NCI-H2171 (cell line): ENCODE data around the gene WFIKKN1.
"Not testable (repeated sequence)": the region's sequence is repeated elsewhere in the genome, so short reads cannot be mapped to it uniquely, and the experiment has no call there.

Source experiments
- DNase-seq: peaks from one replicate; lab custom pipeline; 2025; lab: John Stamatoyannopoulos, UW

Gene WFIKKN1

GRCh38 chr16:595942-596735, 34.6 kb upstream of the WFIKKN1 start:
- DNase-seq = no peak

- no peak for DNase-seq
These were observed 34.1 kb upstream of the WFIKKN1 start for GRCh38 chr16:596736-597060.

- DNase-seq = not testable (repeated sequence)
These were observed 33.1 kb upstream of the WFIKKN1 start for GRCh38 chr16:597655-598054.

- DNase-seq = no peak
These were observed 31.7 kb upstream of the WFIKKN1 start for GRCh38 chr16:598823-599739.

- no peak for DNase-seq
These were observed 30.0 kb upstream of the WFIKKN1 start for GRCh38 chr16:600781-601180.

GRCh38 chr16:603933-604332, 26.9 kb upstream of the WFIKKN1 start:
- DNase-seq = no peak

GRCh38 chr16:606656-607307, 24.0 kb upstream of the WFIKKN1 start:
- no peak for DNase-seq

GRCh38 chr16:608019-608418, 22.8 kb upstream of the WFIKKN1 start:
- DNase-seq = no peak

GRCh38 chr16:609316-609715, 21.5 kb upstream of the WFIKKN1 start:
- DNase-seq = no peak

- DNase-seq = no peak
These were observed 20.8 kb upstream of the WFIKKN1 start for GRCh38 chr16:609984-610383.

- no peak for DNase-seq
These were observed 20.0 kb upstream of the WFIKKN1 start for GRCh38 chr16:610513-611381.

GRCh38 chr16:615122-615521, 15.7 kb upstream of the WFIKKN1 start:
- DNase-seq = no peak

GRCh38 chr16:616733-617586, 13.8 kb upstream of the WFIKKN1 start:
- no peak for DNase-seq

GRCh38 chr16:617855-618254, 12.9 kb upstream of the WFIKKN1 start:
- no peak for DNase-seq

- no peak for DNase-seq
These were observed 11.2 kb upstream of the WFIKKN1 start for GRCh38 chr16:619476-620100.

GRCh38 chr16:620700-621525, 9.9 kb upstream of the WFIKKN1 start:
- no peak for DNase-seq

GRCh38 chr16:621526-622105, 9.2 kb upstream of the WFIKKN1 start:
- DNase-seq = peak; percentile 45

GRCh38 chr16:622920-623280, 7.9 kb upstream of the WFIKKN1 start:
- no peak for DNase-seq

- no peak for DNase-seq
These were observed 6.2 kb upstream of the WFIKKN1 start for GRCh38 chr16:624526-625070.
